AG04450 (cell line): ENCODE data around the gene RBMY1J. TPM values are rescaled to one million over a fixed set of nuclear protein-coding genes. Genes with fewer than 3 reads are reported as not detected.
"Not testable (repeated sequence)": the region's sequence is repeated elsewhere in the genome, so short reads cannot be mapped to it uniquely, and the experiment has no call there.

Experiments used
- CTCF ChIA-PET: fragments of 300-600, 350-600 bp; formaldehyde crosslinking; extraction: SDS; loops from one replicate; lab custom pipeline; 2022; ENCODE audit warnings: antibody characterized with exemption, inconsistent platforms; lab: Charles Lee
- POLR2A ChIA-PET: fragments of 350-600 bp; formaldehyde crosslinking; extraction: SDS; loops from one replicate; lab custom pipeline; 2021; ENCODE audit warnings: antibody characterized with exemption, inconsistent platforms; lab: Yijun Ruan, JAX
- DNase-seq: peaks from one replicate; pipeline ENCODE4 v3.0.0-alpha.2; 2011; ENCODE audit warnings: low read depth, low spot score
- H3K27ac ChIP-seq: one replicate; pipeline ENCODE4 v1.5.1; 2012; ENCODE audit warnings: low read depth, low read length, control low read depth
- H3K27me3 ChIP-seq: one replicate; pipeline ENCODE4 v1.6.0; 2012; ENCODE audit warnings: low read length; ENCODE audit not compliant: control insufficient read depth, insufficient read depth
- H3K4me3 ChIP-seq: 2 replicates; pipeline ENCODE4 v1.5.1; 2011; ENCODE audit warnings: mild to moderate bottlenecking, low read depth, low read length, control low read depth
- H3K9me3 ChIP-seq: 2 replicates; pipeline ENCODE4 v1.5.1; 2012; ENCODE audit warnings: low read length; ENCODE audit not compliant: control insufficient read depth, insufficient read depth
- CTCF ChIP-seq: IDR thresholded peaks from 2 replicates; pipeline ENCODE4 v1.5.1; 2011; ENCODE audit warnings: low read depth, low read length, control low read depth, inconsistent platforms
- polyA minus RNA-seq: library from RNA; depleted of rRNA, polyadenylated mRNA; stranded (reverse); fragments of >200 nt; gene quantifications from 2 replicates; pipeline ENCODE4 v1.2.3, GENCODE V29; 2011; rRNA and poly(A)+ RNA removed
- polyA plus RNA-seq: library from polyadenylated mRNA; depleted of rRNA; stranded (reverse); fragments of >200 nt; gene quantifications from 2 replicates; pipeline ENCODE4 v1.2.3, GENCODE V29; 2011; rRNA removed

The RBMY1J gene
- polyA plus RNA-seq (not detected in 2 replicates), polyA minus RNA-seq (not detected in 2 replicates)

GRCh38 chrY:22403110-22403509, at the start of gene RBMY1J:
TSS of gene RBMY1J (plus strand) at chrY:22403410. CDS start at chrY:22405448, 2,038 bp downstream.
- POLR2A ChIA-PET, H3K4me3 ChIP-seq, DNase-seq, H3K27me3 ChIP-seq, H3K27ac ChIP-seq, CTCF ChIA-PET, H3K9me3 ChIP-seq: not testable (repeated sequence)

GRCh38 chrY:22367416-22367815, 35.8 kb upstream of the RBMY1J start:
- Histone ChIP-seq H3K4me3 (no peak overlapping the region), H3K27me3 (no peaks in the 10 kb centered on the region), H3K27ac (no peak overlapping the region), H3K9me3 (peaks cover 8% of the 10 kb centered on the region)
- no peak for DNase-seq
- ChIA-PET POLR2A (no interaction called here), CTCF (no interaction called here)
- TF ChIP-seq CTCF: no peak

GRCh38 chrY:22370623-22371022, 32.6 kb upstream of the RBMY1J start:
- Histone ChIP-seq H3K9me3 (peaks cover 8% of the 10 kb centered on the region), H3K27me3 (no peaks in the 10 kb centered on the region), H3K27ac (no peak overlapping the region), H3K4me3 (no peak overlapping the region)
- POLR2A ChIA-PET: no interaction called here
- CTCF ChIA-PET: no interaction called here
- DNase-seq: no peak
- no peak for TF ChIP-seq CTCF

GRCh38 chrY:22373494-22373893, 29.7 kb upstream of the RBMY1J start:
- POLR2A ChIA-PET: no interaction called here
- Histone ChIP-seq H3K9me3 (no peaks in the 10 kb centered on the region; the same call in 1 of the 2 replicates), H3K27ac (no peak overlapping the region), H3K27me3 (no peaks in the 10 kb centered on the region), H3K4me3 (no peak overlapping the region)
- DNase-seq: no peak
- TF ChIP-seq CTCF: no peak
- CTCF ChIA-PET: no interaction called here

- DNase-seq, H3K4me3 ChIP-seq, POLR2A ChIA-PET, H3K27me3 ChIP-seq, CTCF ChIA-PET, H3K9me3 ChIP-seq, H3K27ac ChIP-seq: not testable (repeated sequence)
These were observed 41.6 kb downstream of the RBMY1J start for GRCh38 chrY:22444718-22445396.

- CTCF ChIA-PET, H3K4me3 ChIP-seq, POLR2A ChIA-PET, H3K9me3 ChIP-seq, DNase-seq, H3K27ac ChIP-seq, H3K27me3 ChIP-seq: not testable (repeated sequence)
These were observed 52.3 kb downstream of the RBMY1J start for GRCh38 chrY:22455522-22455921.

- CTCF ChIA-PET, DNase-seq, POLR2A ChIA-PET, H3K9me3 ChIP-seq, H3K27me3 ChIP-seq, H3K4me3 ChIP-seq, H3K27ac ChIP-seq: not testable (repeated sequence)
These were observed 58.8 kb downstream of the RBMY1J start for GRCh38 chrY:22461962-22462361.
